Activated naive CD8-positive, alpha-beta T cell treated with anti-CD3 and anti-CD28 coated beads, Interleukin-2, amount 10 ng/mL, durations not matched to agents 7 days and 5 days (primary cell): ENCODE results near the gene PITX2. TPM values are rescaled to one million over a fixed set of nuclear protein-coding genes. Genes with fewer than 3 reads are reported as not detected.
"Not testable (repeated sequence)": the region's sequence is repeated elsewhere in the genome, so short reads cannot be mapped to it uniquely, and the experiment has no call there.

ENCODE experiments used
- ATAC-seq: fragments of 150-1000 bp; cut with Tn5 transposase; one replicate; pipeline ENCODE4 v1.10.0; 2021; ENCODE audit warnings: low read depth, moderate library complexity
- POLR2A ChIA-PET: fragments of 350-600 bp; sonication (Branson Sonifier 250); formaldehyde crosslinking; loops from one replicate; lab custom pipeline; 2021; ENCODE audit warnings: antibody characterized with exemption; lab: Charles Lee
- DNase-seq: peaks from one replicate; pipeline ENCODE4 v3.0.0; 2021
- H3K27ac Mint-ChIP-seq: one replicate; pipeline ENCODE4 v1.8.0; 2022; ENCODE audit warnings: mild to moderate bottlenecking, mixed read lengths
- H3K27me3 Mint-ChIP-seq: one replicate; pipeline ENCODE4 v1.8.0; 2022; ENCODE audit warnings: mild to moderate bottlenecking, moderate library complexity, mixed read lengths
- H3K36me3 Mint-ChIP-seq: one replicate; pipeline ENCODE4 v1.8.0; 2021; ENCODE audit warnings: mild to moderate bottlenecking, mixed read lengths
- H3K4me1 Mint-ChIP-seq: one replicate; pipeline ENCODE4 v1.8.0; 2021; ENCODE audit warnings: mixed read lengths
- H3K4me3 Mint-ChIP-seq: one replicate; pipeline ENCODE4 v1.8.0; 2022; ENCODE audit warnings: mild to moderate bottlenecking, moderate library complexity, mixed read lengths
- H3K9me3 Mint-ChIP-seq: one replicate; pipeline ENCODE4 v1.8.0; 2021; ENCODE audit warnings: mixed read lengths
- total RNA-seq, 2 experiments: library from RNA; stranded (reverse); gene quantifications; one replicate each; pipeline ENCODE4 v1.2.3, GENCODE V29; 2021

PITX2 gene
- total RNA-seq, 2 experiments from 2014 or later = not detected

- Mint-ChIP-seq H3K27ac (no peak overlapping the region), H3K36me3 (no peaks in the 10 kb centered on the region), H3K4me3 (no peak overlapping the region), H3K4me1 (no peaks in the 10 kb centered on the region), H3K9me3 (no peaks in the 10 kb centered on the region), H3K27me3 (peaks cover 14% of the 10 kb centered on the region)
- ATAC-seq = no peak
- POLR2A ChIA-PET = no interaction called here
- DNase-seq = no peak
Measured at GRCh38 chr4:110602061-110602460, 20.8 kb downstream of the PITX2 start.

GRCh38 chr4:110597582-110597981, 25.3 kb downstream of the PITX2 start:
- no peak for ATAC-seq
- Mint-ChIP-seq H3K36me3 (no peaks in the 10 kb centered on the region), H3K27me3 (peaks cover 14% of the 10 kb centered on the region), H3K4me1 (no peaks in the 10 kb centered on the region), H3K4me3 (no peak overlapping the region), H3K9me3 (peaks cover 5% of the 10 kb centered on the region), H3K27ac (no peak overlapping the region)
- no peak for DNase-seq
- POLR2A ChIA-PET = no interaction called here

GRCh38 chr4:110596431-110596830, 26.4 kb downstream of the PITX2 start:
- Mint-ChIP-seq H3K4me1 (no peaks in the 10 kb centered on the region), H3K36me3 (no peaks in the 10 kb centered on the region), H3K4me3 (no peak overlapping the region), H3K9me3 (peaks cover 5% of the 10 kb centered on the region), H3K27ac (no peak overlapping the region), H3K27me3 (peaks cover 14% of the 10 kb centered on the region)
- no peak for ATAC-seq
- DNase-seq = no peak
- POLR2A ChIA-PET = no interaction called here

- H3K9me3 Mint-ChIP-seq = peaks cover 5% of the 10 kb centered on the region
Measured at GRCh38 chr4:110595583-110595982, 27.3 kb downstream of the PITX2 start.

GRCh38 chr4:110589297-110589696, 33.6 kb downstream of the PITX2 start:
- Mint-ChIP-seq H3K27ac (no peak overlapping the region), H3K9me3 (no peaks in the 10 kb centered on the region), H3K4me3 (no peak overlapping the region), H3K27me3 (peaks cover 4% of the 10 kb centered on the region), H3K4me1 (no peaks in the 10 kb centered on the region), H3K36me3 (no peaks in the 10 kb centered on the region)
- ATAC-seq = no peak
- POLR2A ChIA-PET = no interaction called here
- no peak for DNase-seq

More at GRCh38 chr4:110595583-110595982, 27.3 kb downstream of the PITX2 start:
- DNase-seq = no peak
- no peaks in the 10 kb centered on the region for H3K4me1 Mint-ChIP-seq
- no peak for ATAC-seq
- no peaks in the 10 kb centered on the region for H3K36me3 Mint-ChIP-seq
- H3K27ac Mint-ChIP-seq = no peak overlapping the region
- peaks cover 10% of the 10 kb centered on the region for H3K27me3 Mint-ChIP-seq
- POLR2A ChIA-PET = no interaction called here
- H3K4me3 Mint-ChIP-seq = no peak overlapping the region

- POLR2A ChIA-PET = no interaction called here
- no peak overlapping the region for H3K27ac Mint-ChIP-seq
- no peak overlapping the region for H3K4me3 Mint-ChIP-seq
- peaks cover 4% of the 10 kb centered on the region for H3K27me3 Mint-ChIP-seq
- H3K9me3 Mint-ChIP-seq = no peaks in the 10 kb centered on the region
- H3K4me1 Mint-ChIP-seq = no peaks in the 10 kb centered on the region
- ATAC-seq (no peak), DNase-seq (no peak)
- H3K36me3 Mint-ChIP-seq = no peaks in the 10 kb centered on the region
Measured at GRCh38 chr4:110587666-110588285, 35.1 kb downstream of the PITX2 start.

- Mint-ChIP-seq H3K4me1 (no peaks in the 10 kb centered on the region), H3K4me3 (no peak overlapping the region), H3K27me3 (peaks cover 4% of the 10 kb centered on the region), H3K36me3 (no peaks in the 10 kb centered on the region), H3K27ac (no peak overlapping the region), H3K9me3 (peaks cover 2% of the 10 kb centered on the region)
- DNase-seq (no peak), ATAC-seq (no peak)
- POLR2A ChIA-PET = no interaction called here
Measured at GRCh38 chr4:110586131-110586850, 36.6 kb downstream of the PITX2 start.

- H3K9me3 Mint-ChIP-seq, H3K4me1 Mint-ChIP-seq, POLR2A ChIA-PET, H3K4me3 Mint-ChIP-seq, DNase-seq, H3K27me3 Mint-ChIP-seq, ATAC-seq, H3K36me3 Mint-ChIP-seq, H3K27ac Mint-ChIP-seq: not testable (repeated sequence)
Measured at GRCh38 chr4:110576696-110577095, 46.2 kb downstream of the PITX2 start.

Other genes with a start within 250 kb of the PITX2 start
- under 1 TPM; 0.58 to 0.68 TPM for gene ENPEP, start 146.9 kb downstream of the PITX2 start, total RNA-seq